Tibial nerve (tissue), 4 donors: ENCODE measurements around the gene LMNTD1. TPM values are rescaled to one million over a fixed set of nuclear protein-coding genes. Genes with fewer than 3 reads are reported as not detected.

Experiments
- DNase-seq, 2 donors: peaks; one replicate each; pipeline ENCODE4 v3.0.0-alpha.2; 2019; ENCODE audit warnings: low spot score in 2 of 2
- H3K27ac ChIP-seq, 4 donors: fragments of 200-600 bp; sonication (generic) in 3 of 4; one replicate each; pipeline ENCODE4 v1.5.1; 2017 to 2019; ENCODE audit warnings: mild to moderate bottlenecking in 1 of 4
- H3K27me3 ChIP-seq, 2 donors: fragments of 200-600 bp; sonication (generic) in 1 of 2; one replicate each; pipeline versions ENCODE4 v1.5.1 to v1.6.0; 2017 to 2019
- H3K36me3 ChIP-seq, 3 donors: fragments of 200-600 bp; sonication (generic); one replicate each; pipeline ENCODE4 v1.5.1; 2018 to 2019
- H3K4me1 ChIP-seq, 4 donors: fragments of 200-600 bp; sonication (generic) in 3 of 4; one replicate each; pipeline ENCODE4 v1.5.1; 2017 to 2019
- H3K4me3 ChIP-seq, 4 donors: fragments of 200-600 bp; sonication (generic) in 3 of 4; one replicate each; pipeline ENCODE4 v1.5.1; 2017 to 2019; ENCODE audit warnings: mild to moderate bottlenecking in 1 of 4, moderate library complexity in 1 of 4
- H3K9me3 ChIP-seq, 4 donors: fragments of 200-600 bp; sonication (generic) in 3 of 4; one replicate each; pipeline ENCODE4 v1.5.1; 2017 to 2019
- CTCF ChIP-seq, 5 experiments: fragments of 200-600 bp in 3 of 5; fragments of 450-650 bp in 2 of 5; sonication (generic) in 3 of 5; IDR thresholded peaks; one replicate each; pipeline ENCODE4 v1.5.1; 2016 to 2019; ENCODE audit warnings: antibody characterized with exemption in 5 of 5, mild to moderate bottlenecking in 3 of 5, moderate library complexity in 2 of 5
- EP300 ChIP-seq, 2 donors: sonication (generic); formaldehyde crosslinking; IDR thresholded peaks; one replicate each; pipeline ENCODE4 v1.6.1; 2017; ENCODE audit warnings: antibody characterized with exemption in 2 of 2, mild to moderate bottlenecking in 1 of 2
- POLR2A ChIP-seq, 2 donors: fragments of 450-650 bp; IDR thresholded peaks; one replicate each; pipeline ENCODE4 v1.6.1; 2017; ENCODE audit warnings: antibody characterized with exemption in 2 of 2, mild to moderate bottlenecking in 2 of 2, moderate library complexity in 2 of 2
- WGBS, 2 donors: methylation state at CpG; one replicate each; pipeline ENCODE4 v1.1.5; 2018; 5-methylcytosine and 5-hydroxymethylcytosine counted together
- total RNA-seq, 4 donors: library from RNA; depleted of rRNA; stranded (reverse); fragments of >200 nt; gene quantifications; one replicate each; pipeline ENCODE4 v1.1.0, GENCODE V29; 2016

The LMNTD1 gene
- total RNA-seq, 4 donors from 2014 or later = not detected

GRCh38 chr12:25469368-25469767, 83.7 kb downstream of the LMNTD1 start:
- Histone ChIP-seq H3K27me3 (no peaks in the 10 kb centered on the region), H3K36me3 (no peaks in the 10 kb centered on the region), H3K4me3 (no peak overlapping the region), H3K27ac (no peak overlapping the region), H3K9me3 (no peaks in the 10 kb centered on the region), H3K4me1 (no peaks in the 10 kb centered on the region)
- 90 to 93% methylated on average over 6 of the region's 6 CpGs for WGBS, 2 donors
- TF ChIP-seq POLR2A (IDR thresholded peaks at IDR 0.05) (no peak), CTCF (IDR thresholded peaks at IDR 0.05) (no peak), EP300 (IDR thresholded peaks at IDR 0.05) (no peak)
- DNase-seq = no peak

- H3K9me3 ChIP-seq = peaks cover 0 to 6% (median 0%) of the 10 kb centered on the region in 4 donors
- 95 to 96% methylated on average over 8 of the region's 8 CpGs for WGBS, 2 donors
- H3K4me1 ChIP-seq = peaks cover 0 to under 1% (median 0%) of the 10 kb centered on the region in 4 donors
- H3K27ac ChIP-seq = no peak overlapping the region
- H3K27me3 ChIP-seq = no peaks in the 10 kb centered on the region
- H3K36me3 ChIP-seq = no peaks in the 10 kb centered on the region
- H3K4me3 ChIP-seq = no peak overlapping the region
- no peak for DNase-seq
- TF ChIP-seq CTCF (IDR thresholded peaks at IDR 0.05) (no peak), EP300 (IDR thresholded peaks at IDR 0.05) (no peak), POLR2A (IDR thresholded peaks at IDR 0.05) (no peak)
These were observed 89.6 kb downstream of the LMNTD1 start for GRCh38 chr12:25463521-25463920.

- no peak for DNase-seq
- H3K27me3 ChIP-seq = no peaks in the 10 kb centered on the region
- H3K36me3 ChIP-seq = no peaks in the 10 kb centered on the region
- TF ChIP-seq EP300 (IDR thresholded peaks at IDR 0.05) (no peak), CTCF (IDR thresholded peaks at IDR 0.05) (no peak), POLR2A (IDR thresholded peaks at IDR 0.05) (no peak)
- H3K4me3 ChIP-seq = no peak overlapping the region
- WGBS, 2 donors = 83 to 85% methylated on average over 4 of the region's 4 CpGs
- no peak overlapping the region for H3K27ac ChIP-seq
- peaks cover 0 to 6% (median 0%) of the 10 kb centered on the region in 4 donors for H3K9me3 ChIP-seq
- H3K4me1 ChIP-seq = peaks cover 0 to 5% (median 0%) of the 10 kb centered on the region in 4 donors
These were observed 90.1 kb downstream of the LMNTD1 start for GRCh38 chr12:25463005-25463404.

GRCh38 chr12:25459541-25459951, 93.5 kb downstream of the LMNTD1 start:
- no peak for DNase-seq
- H3K36me3 ChIP-seq = no peaks in the 10 kb centered on the region
- H3K9me3 ChIP-seq = peaks cover 0 to 6% (median 3%) of the 10 kb centered on the region in 4 donors
- H3K27ac ChIP-seq = no peak overlapping the region
- H3K4me1 ChIP-seq = peaks cover 0 to 9% (median 0%) of the 10 kb centered on the region in 4 donors
- no peaks in the 10 kb centered on the region for H3K27me3 ChIP-seq
- no peak for TF ChIP-seq EP300 (IDR thresholded peaks at IDR 0.05)
- no peak for TF ChIP-seq CTCF (IDR thresholded peaks at IDR 0.05)
- no peak for TF ChIP-seq POLR2A (IDR thresholded peaks at IDR 0.05)
- no peak overlapping the region for H3K4me3 ChIP-seq
- whole genome bisulfite sequencing, 2 donors = 89 to 92% methylated on average over 13 of the region's 13 CpGs

- Histone ChIP-seq H3K9me3 (peaks cover 0 to 6% (median 3%) of the 10 kb centered on the region in 4 donors), H3K27me3 (no peaks in the 10 kb centered on the region), H3K4me3 (no peak overlapping the region), H3K36me3 (no peaks in the 10 kb centered on the region), H3K27ac (peak overlapping the region in 1 of 4 donors; percentile 11), H3K4me1 (peaks cover 0 to 9% (median 0%) of the 10 kb centered on the region in 4 donors)
- peak in 1 of 2 donors; percentile 44 for DNase-seq
- 18 to 29% methylated on average over 6 of the region's 6 CpGs for WGBS, 2 donors
- no peak for TF ChIP-seq EP300 (IDR thresholded peaks at IDR 0.05)
- no peak for TF ChIP-seq CTCF (IDR thresholded peaks at IDR 0.05)
- TF ChIP-seq POLR2A (IDR thresholded peaks at IDR 0.05) = no peak
These were observed 95.0 kb downstream of the LMNTD1 start for GRCh38 chr12:25458047-25458552.
